Activated naive CD4-positive, alpha-beta T cell treated with anti-CD3 and anti-CD28 coated beads, Interleukin-2, amount 50 U/mL, for 72 hours (primary cell): ENCODE measurements around the gene DNAL1. TPM values are rescaled to one million over a fixed set of nuclear protein-coding genes. Genes with fewer than 3 reads are reported as not detected.
"Not testable (repeated sequence)": the region's sequence is repeated elsewhere in the genome, so short reads cannot be mapped to it uniquely, and the experiment has no call there.

ENCODE experiments used
- ATAC-seq, 2 donors: fragments of 150-1000 bp; cut with Tn5 transposase; 2 replicates each; pipeline ENCODE4 v1.10.0; 2021; ENCODE audit warnings: mild to moderate bottlenecking in 2 of 2, moderate library complexity in 2 of 2
- DNase-seq, 2 donors: peaks; one replicate each; pipeline ENCODE4 v3.0.0; 2021 to 2022; ENCODE audit warnings: low spot score in 2 of 2
- H3K27ac Mint-ChIP-seq, 2 donors: one replicate each; pipeline ENCODE4 v1.8.0; 2022; ENCODE audit warnings: mild to moderate bottlenecking in 2 of 2, mixed read lengths in 2 of 2
- H3K36me3 Mint-ChIP-seq, 2 donors: one replicate each; pipeline ENCODE4 v1.8.0; 2022; ENCODE audit warnings: mixed read lengths in 2 of 2
- H3K9me3 Mint-ChIP-seq, 2 donors: one replicate each; pipeline ENCODE4 v1.8.0; 2022; ENCODE audit warnings: mixed read lengths in 2 of 2
- total RNA-seq, 2 donors: library from RNA; stranded (reverse); gene quantifications; one replicate each; pipeline ENCODE4 v1.2.3, GENCODE V29; 2022

Gene DNAL1
- total RNA-seq, 2 donors from 2014 or later, result 4.0 to 4.7 TPM

GRCh38 chr14:73633116-73634010 lies 11.4 kb upstream of the DNAL1 start:
- DNase-seq, result peak; percentile 65 to 66
- Mint-ChIP-seq H3K9me3 (no peaks in the 10 kb centered on the region), H3K36me3 (no peaks in the 10 kb centered on the region), H3K27ac (peak overlapping the region in 1 of 2 donors; percentile 70)
- peak; percentile 83 to 89 for ATAC-seq

GRCh38 chr14:73634011-73634833 lies 10.6 kb upstream of the DNAL1 start:
- Mint-ChIP-seq H3K36me3 (no peaks in the 10 kb centered on the region), H3K27ac (peak overlapping the region in 1 of 2 donors; percentile 70), H3K9me3 (no peaks in the 10 kb centered on the region)
- peak in 1 of 2 donors; percentile 9 for DNase-seq
- ATAC-seq, result peak; percentile 7 to 22

- ATAC-seq, DNase-seq, H3K27ac Mint-ChIP-seq, H3K9me3 Mint-ChIP-seq, H3K36me3 Mint-ChIP-seq: not testable (repeated sequence)
Observed at GRCh38 chr14:73636355-73636754, 8.4 kb upstream of the DNAL1 start.

- DNase-seq (no peak), ATAC-seq (no peak)
- Mint-ChIP-seq H3K27ac (no peak overlapping the region), H3K36me3 (no peaks in the 10 kb centered on the region), H3K9me3 (no peaks in the 10 kb centered on the region)
Observed at GRCh38 chr14:73637830-73638229, 7.0 kb upstream of the DNAL1 start.

GRCh38 chr14:73640796-73641365 lies 3.9 kb upstream of the DNAL1 start:
- Mint-ChIP-seq H3K36me3 (peaks cover 0 to 6% of the 10 kb centered on the region in 2 donors), H3K27ac (no peak overlapping the region), H3K9me3 (no peaks in the 10 kb centered on the region)
- no peak for DNase-seq
- no peak for ATAC-seq

GRCh38 chr14:73645248-73645610 lies 443 bp downstream of the DNAL1 start:
- ATAC-seq (no peak), DNase-seq (no peak)
- peak overlapping the region; percentile 87 to 98 for H3K27ac Mint-ChIP-seq
- H3K9me3 Mint-ChIP-seq, result no peaks in the 10 kb centered on the region
- peaks cover 0 to 6% of the 10 kb centered on the region in 2 donors for H3K36me3 Mint-ChIP-seq

GRCh38 chr14:73651005-73651404 lies 6.2 kb downstream of the DNAL1 start:
- H3K9me3 Mint-ChIP-seq, result no peaks in the 10 kb centered on the region
- H3K27ac Mint-ChIP-seq, result no peak overlapping the region
- no peak for DNase-seq
- ATAC-seq, result no peak
- peaks cover 0 to 8% of the 10 kb centered on the region in 2 donors for H3K36me3 Mint-ChIP-seq

- no peak overlapping the region for H3K27ac Mint-ChIP-seq
- H3K36me3 Mint-ChIP-seq, result peaks cover 0 to 8% of the 10 kb centered on the region in 2 donors
- no peaks in the 10 kb centered on the region for H3K9me3 Mint-ChIP-seq
- ATAC-seq, result no peak
- no peak for DNase-seq
Observed at GRCh38 chr14:73655851-73656250, 11.1 kb downstream of the DNAL1 start.

- not testable (repeated sequence) for H3K36me3 Mint-ChIP-seq, ATAC-seq, DNase-seq, H3K9me3 Mint-ChIP-seq, H3K27ac Mint-ChIP-seq
Observed at GRCh38 chr14:73659202-73659601, 14.4 kb downstream of the DNAL1 start.

GRCh38 chr14:73660511-73660910 lies 15.7 kb downstream of the DNAL1 start:
- Mint-ChIP-seq H3K27ac (no peak overlapping the region), H3K36me3 (no peaks in the 10 kb centered on the region), H3K9me3 (no peaks in the 10 kb centered on the region)
- DNase-seq, result no peak
- no peak for ATAC-seq

GRCh38 chr14:73661872-73662271 lies 17.1 kb downstream of the DNAL1 start:
- no peaks in the 10 kb centered on the region for H3K9me3 Mint-ChIP-seq

GRCh38 chr14:73662487-73662943 lies 17.7 kb downstream of the DNAL1 start:
- H3K36me3 Mint-ChIP-seq, result no peaks in the 10 kb centered on the region
- DNase-seq, result no peak
- no peak overlapping the region for H3K27ac Mint-ChIP-seq
- H3K9me3 Mint-ChIP-seq, result no peaks in the 10 kb centered on the region
- no peak for ATAC-seq

More at GRCh38 chr14:73661872-73662271, 17.1 kb downstream of the DNAL1 start:
- no peak for DNase-seq
- no peak for ATAC-seq
- Mint-ChIP-seq H3K27ac (no peak overlapping the region), H3K36me3 (no peaks in the 10 kb centered on the region)

- no peak for DNase-seq
- Mint-ChIP-seq H3K9me3 (no peaks in the 10 kb centered on the region), H3K36me3 (no peaks in the 10 kb centered on the region), H3K27ac (no peak overlapping the region)
- ATAC-seq, result peak in 1 of 2 donors; percentile 38
Observed at GRCh38 chr14:73663548-73664212, 18.9 kb downstream of the DNAL1 start.

GRCh38 chr14:73665130-73665529 lies 20.3 kb downstream of the DNAL1 start:
- Mint-ChIP-seq H3K9me3 (no peaks in the 10 kb centered on the region), H3K36me3 (no peaks in the 10 kb centered on the region), H3K27ac (no peak overlapping the region)
- ATAC-seq (no peak), DNase-seq (no peak)

GRCh38 chr14:73666583-73666982 lies 21.8 kb downstream of the DNAL1 start:
- Mint-ChIP-seq H3K36me3 (no peaks in the 10 kb centered on the region), H3K27ac (no peak overlapping the region), H3K9me3 (no peaks in the 10 kb centered on the region)
- DNase-seq (no peak), ATAC-seq (no peak)

- Mint-ChIP-seq H3K36me3 (no peaks in the 10 kb centered on the region), H3K9me3 (no peaks in the 10 kb centered on the region), H3K27ac (no peak overlapping the region)
- no peak for ATAC-seq
- no peak for DNase-seq
Observed at GRCh38 chr14:73667854-73668253, 23.1 kb downstream of the DNAL1 start.
